SK-N-SH (cell line): ENCODE results near the gene PKN1. TPM values are rescaled to one million over a fixed set of nuclear protein-coding genes. Genes with fewer than 3 reads are reported as not detected.
A peak's percentile ranks its signal among the peaks of the same experiment; 100 is the strongest.

ENCODE experiments used
- CTCF ChIA-PET: fragments of 300-600, 350-600 bp; formaldehyde crosslinking; extraction: SDS; loops from one replicate; lab custom pipeline; 2021; lab: Yijun Ruan, JAX
- POLR2A ChIA-PET: fragments of 350-600 bp; sonication (Branson Sonifier 250); formaldehyde crosslinking; extraction: SDS; loops from one replicate; lab custom pipeline; 2020; ENCODE audit warnings: antibody characterized with exemption, inconsistent platforms; lab: Yijun Ruan, JAX
- DNase-seq: peaks from one replicate; pipeline ENCODE4 v3.0.0; 2012
- H2AFZ ChIP-seq: fragments of 200-600 bp; sonication (generic); 2 replicates; pipeline ENCODE4 v1.8.1; 2016; ENCODE audit warnings: antibody characterized with exemption, mild to moderate bottlenecking, low read depth
- H3F3A ChIP-seq: fragments of 200-600 bp; sonication (generic); replicated peaks from 2 replicates; pipeline ENCODE3; 2016; ENCODE audit warnings: antibody characterized with exemption, mild to moderate bottlenecking; ENCODE audit not compliant: insufficient read depth
- H3K27ac ChIP-seq, 2 experiments: fragments of 200-500 bp in 1 of 2; fragments of 200-600 bp in 1 of 2; sonication (Bioruptor generic) in 1 of 2; sonication (generic), shearing (Covaris generic) in 1 of 2; 2 replicates each; pipeline versions ENCODE4 v1.5.1 to v1.6.1; 2014 to 2016; ENCODE audit warnings: low read depth in 2 of 2, inconsistent platforms in 1 of 2, low read length in 1 of 2, mild to moderate bottlenecking in 1 of 2, mixed read lengths in 1 of 2
- H3K27me3 ChIP-seq: fragments of 200-600 bp; sonication (generic), shearing (Covaris generic); 2 replicates; pipeline ENCODE4 v1.6.1; 2016; ENCODE audit warnings: mixed run types; ENCODE audit not compliant: insufficient read depth
- H3K36me3 ChIP-seq, 2 experiments: fragments of 200-500 bp in 1 of 2; fragments of 200-600 bp in 1 of 2; sonication (Bioruptor generic) in 1 of 2; sonication (generic) in 1 of 2; replicated peaks in 1 of 2; 2 replicates each; pipeline versions ENCODE3 to v1.5.1; 2014 to 2016; ENCODE audit warnings: low read length in 1 of 2, mild to moderate bottlenecking in 1 of 2; ENCODE audit not compliant: insufficient read depth in 2 of 2, control insufficient read depth in 1 of 2
- H3K4me1 ChIP-seq, 2 experiments: fragments of 200-500 bp in 1 of 2; fragments of 200-600 bp in 1 of 2; sonication (Bioruptor generic) in 1 of 2; sonication (generic), shearing (Covaris generic) in 1 of 2; 2 replicates each; pipeline versions ENCODE4 v1.5.1 to v1.6.1; 2014 to 2016; ENCODE audit warnings: low read depth in 1 of 2, low read length in 1 of 2, mixed run types in 1 of 2; ENCODE audit not compliant: insufficient read depth in 2 of 2, control insufficient read depth in 1 of 2
- H3K4me2 ChIP-seq: fragments of 200-600 bp; sonication (generic), shearing (Covaris generic); 2 replicates; pipeline ENCODE4 v1.6.1; 2017; ENCODE audit warnings: mixed run types
- H3K4me3 ChIP-seq, 2 experiments: fragments of 200-500 bp in 1 of 2; fragments of 200-600 bp in 1 of 2; sonication (Bioruptor generic) in 1 of 2; sonication (generic), shearing (Covaris generic) in 1 of 2; 2 replicates each; pipeline versions ENCODE4 v1.5.1 to v1.8.1; 2014 to 2016; ENCODE audit warnings: low read depth in 2 of 2, inconsistent platforms in 1 of 2, low read length in 1 of 2, mild to moderate bottlenecking in 1 of 2, mixed read lengths in 1 of 2, moderate library complexity in 1 of 2
- H3K79me2 ChIP-seq: fragments of 200-600 bp; sonication (generic); 2 replicates; pipeline ENCODE4 v1.8.1; 2017; ENCODE audit warnings: mild to moderate bottlenecking; ENCODE audit not compliant: insufficient read depth
- H3K9ac ChIP-seq: fragments of 200-600 bp; sonication (generic); 2 replicates; pipeline ENCODE4 v1.6.1; 2017; ENCODE audit warnings: mixed run types
- H3K9me2 ChIP-seq: fragments of 200-600 bp; sonication (generic); 2 replicates; pipeline ENCODE4 v1.6.1; 2017; ENCODE audit warnings: mixed run types
- H3K9me3 ChIP-seq: fragments of 200-600 bp; sonication (generic); 2 replicates; pipeline ENCODE4 v1.6.1; 2017; ENCODE audit warnings: mixed run types, mild to moderate bottlenecking, moderate library complexity
- H4K20me1 ChIP-seq: fragments of 200-600 bp; sonication (generic); 2 replicates; pipeline ENCODE4 v1.6.1; 2017; ENCODE audit warnings: mild to moderate bottlenecking, mixed run types; ENCODE audit not compliant: insufficient read depth
- CHD2 ChIP-seq: fragments of 150-350 bp; IDR thresholded peaks from 2 replicates; pipeline ENCODE4 v1.6.1; 2018; ENCODE audit warnings: low read length; ENCODE audit not compliant: partially characterized antibody
- CTCF ChIP-seq: fragments of 200-600 bp; sonication (generic); IDR thresholded peaks from 2 replicates; pipeline ENCODE4 v1.6.1; 2017; ENCODE audit warnings: antibody characterized with exemption, mild to moderate bottlenecking, moderate library complexity
- ELF1 ChIP-seq: IDR thresholded peaks from 2 replicates; pipeline ENCODE4 v1.4.0; 2012
- EP300 ChIP-seq, 2 experiments: IDR thresholded peaks; 2 replicates each; pipeline versions ENCODE4 v1.4.0 to v1.6.1; 2012; ENCODE audit warnings: borderline replicate concordance in 1 of 2, low read depth in 1 of 2, low read length in 1 of 2
- EZH2phosphoT487 ChIP-seq: fragments of 200-600 bp; sonication (generic); IDR thresholded peaks from 2 replicates; pipeline ENCODE4 v1.6.1; 2017; ENCODE audit warnings: low read depth, mixed run types, mild to moderate bottlenecking, antibody characterized with exemption, moderate library complexity, borderline replicate concordance
- GABPA ChIP-seq: IDR thresholded peaks from 2 replicates; pipeline ENCODE4 v1.4.0; 2012; ENCODE audit warnings: low read depth, mild to moderate bottlenecking
- IRF3 ChIP-seq: fragments of 150-350 bp; IDR thresholded peaks from 2 replicates; pipeline ENCODE4 v1.6.1; 2016; ENCODE audit warnings: mild to moderate bottlenecking, low read depth, low read length
- MEF2A ChIP-seq: IDR thresholded peaks from 2 replicates; pipeline ENCODE4 v1.4.0; 2012; ENCODE audit warnings: low read depth, borderline replicate concordance
- NFIC ChIP-seq: IDR thresholded peaks from 2 replicates; pipeline ENCODE4 v1.4.0; 2012; ENCODE audit warnings: borderline replicate concordance
- PBX3 ChIP-seq: IDR thresholded peaks from 2 replicates; pipeline ENCODE4; 2012
- RAD21 ChIP-seq: IDR thresholded peaks from 2 replicates; pipeline ENCODE4 v1.6.1; 2012; ENCODE audit warnings: mild to moderate bottlenecking, low read length
- RCOR1 ChIP-seq: fragments of 150-350 bp; IDR thresholded peaks from 2 replicates; pipeline ENCODE4 v1.6.1; 2017; ENCODE audit warnings: antibody characterized with exemption, low read length
- REST ChIP-seq: IDR thresholded peaks from 2 replicates; pipeline ENCODE4 v1.6.1; 2012; ENCODE audit warnings: mild to moderate bottlenecking, low read depth, low read length, moderate library complexity
- RXRA ChIP-seq: IDR thresholded peaks from 2 replicates; pipeline ENCODE4 v1.4.0; 2012; ENCODE audit warnings: low read depth, mild to moderate bottlenecking, borderline replicate concordance
- TAF1 ChIP-seq: IDR thresholded peaks from 2 replicates; pipeline ENCODE4 v1.6.1; 2012; ENCODE audit warnings: low read depth, mild to moderate bottlenecking, low read length, moderate library complexity, borderline replicate concordance
- TCF12 ChIP-seq: IDR thresholded peaks from 2 replicates; pipeline ENCODE4 v1.4.0; 2012
- TEAD4 ChIP-seq: IDR thresholded peaks from 2 replicates; pipeline ENCODE4 v1.4.0; 2012; ENCODE audit warnings: mild to moderate bottlenecking, borderline replicate concordance; ENCODE audit not compliant: insufficient read depth
- USF2 ChIP-seq: fragments of 150-350 bp; IDR thresholded peaks from 2 replicates; pipeline ENCODE4 v1.6.1; 2017; ENCODE audit warnings: antibody characterized with exemption, low read length, low read depth, borderline replicate concordance
- YY1 ChIP-seq: IDR thresholded peaks from 2 replicates; pipeline ENCODE4 v1.4.0; 2012; ENCODE audit warnings: low read depth, mild to moderate bottlenecking
- ZBTB33 ChIP-seq: IDR thresholded peaks from 2 replicates; pipeline ENCODE4 v1.4.0; 2012; ENCODE audit warnings: low read depth, borderline replicate concordance
- WGBS: methylation state at CpG from one replicate; pipeline ENCODE4 v1.1.6; 2017; ENCODE audit warnings: low lambda C conversion rate; 5-methylcytosine and 5-hydroxymethylcytosine counted together
- polyA plus RNA-seq, 3 experiments: library from polyadenylated mRNA; depleted of rRNA; stranded (reverse); fragments of >200 nt; gene quantifications; 2 replicates each; pipeline ENCODE4 v1.2.3, GENCODE V29; 2012

PKN1 gene
- polyA plus RNA-seq, 1 of the 3 experiments (the other 2 are of a cell fraction) = 99.6 TPM

GRCh38 chr19:14480700-14481079 lies 47.6 kb downstream of the PKN1 start:
- Histone ChIP-seq H3K79me2 (peaks cover 10% of the 10 kb centered on the region; the same call in 1 of the 2 replicates), H3K36me3 (peaks cover under 1 to 10% of the 10 kb centered on the region in 2 experiments), H4K20me1 (no peaks in the 10 kb centered on the region; the same call in 1 of the 2 replicates), H3K4me2 (no peak overlapping the region), H3K4me3 (no peak overlapping the region), H3K9me2 (no peaks in the 10 kb centered on the region), H3K9ac (no peak overlapping the region), H3F3A (peaks cover 11% of the 10 kb centered on the region), H2AFZ (no peak overlapping the region), H3K9me3 (no peaks in the 10 kb centered on the region), H3K4me1 (peaks cover 12 to 21% of the 10 kb centered on the region in 2 experiments; a peak in 2 of 4 replicates), H3K27me3 (no peaks in the 10 kb centered on the region), H3K27ac (peak overlapping the region in 1 of 2 experiments; percentile 22; a peak in 1 of 4 replicates)
- 63% methylated on average over 4 of the region's 5 CpGs for WGBS
- ChIA-PET POLR2A (no interaction called here), CTCF (interaction anchor here (0.7 to 4.8 kb wide), 34 partner anchors 9 to 411 kb away, joined by 3 to 45 read pairs (median 6); partner anchors contain the start of genes ASF1B, DNAJB1 and GIPC1)
- TF ChIP-seq RXRA = no peak
- no peak for TF ChIP-seq TAF1
- no peak for TF ChIP-seq NFIC
- no peak for TF ChIP-seq MEF2A
- TF ChIP-seq ELF1 = no peak
- no peak for TF ChIP-seq RAD21
- TF ChIP-seq TCF12 = no peak
- no peak for TF ChIP-seq YY1
- no peak for TF ChIP-seq RCOR1
- no peak for TF ChIP-seq CTCF
- TF ChIP-seq CHD2 = no peak
- TF ChIP-seq REST = no peak
- no peak for TF ChIP-seq EP300 (IDR thresholded peaks at IDR 0.05; ENCODE audit: borderline replicate concordance in 1 of 2, low read depth in 1 of 2, low read length in 1 of 2)
- no peak for TF ChIP-seq GABPA
- TF ChIP-seq PBX3 = no peak
- TF ChIP-seq IRF3 = no peak
- TF ChIP-seq ZBTB33 = no peak
- TF ChIP-seq TEAD4 = no peak
- no peak for TF ChIP-seq EZH2phosphoT487
- TF ChIP-seq USF2 = no peak
- DNase-seq = peak; percentile 47
